ENCODE measurements around the gene SH2D3A. TPM values are rescaled to one million over a fixed set of nuclear protein-coding genes. Genes with fewer than 3 reads are reported as not detected.
"Not testable (repeated sequence)": the region's sequence is repeated elsewhere in the genome, so short reads cannot be mapped to it uniquely, and the experiment has no call there.

The SH2D3A gene
- total and polyA plus RNA-seq, 4 donors = 0.20 to 1.7 (median 0.89) TPM

DNA sequence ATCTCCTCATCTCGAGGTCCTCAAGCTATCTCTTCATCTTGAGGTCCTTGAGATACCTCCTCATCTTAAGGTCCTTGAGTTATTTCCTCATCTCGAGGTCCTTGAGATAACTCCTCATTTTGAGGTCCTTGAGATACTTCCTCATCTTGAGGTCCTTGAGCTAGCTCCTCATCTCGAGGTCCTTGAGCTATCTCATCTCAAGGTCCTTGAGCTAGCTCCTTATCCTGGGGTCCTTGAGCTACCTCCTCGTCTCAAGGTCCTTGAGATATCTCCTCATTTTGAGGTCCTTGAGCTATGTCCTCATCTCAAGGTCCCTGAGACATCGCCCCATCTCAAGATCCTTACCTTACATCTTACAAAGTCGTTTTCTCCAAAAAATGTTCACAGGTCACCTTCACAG, 24.0 kb upstream of the SH2D3A start:
- Histone ChIP-seq H3K27ac (ENCODE audit: low read depth, low read length) (no peak overlapping the region), H3K9me3 (ENCODE audit: control insufficient read depth, insufficient read depth, low read length) (peaks cover 2% of the 10 kb centered on the region), H3K27me3 (ENCODE audit: control insufficient read depth, insufficient read depth, low read length) (no peaks in the 10 kb centered on the region), H3K36me3 (ENCODE audit: control insufficient read depth, insufficient read depth, low read length) (no peaks in the 10 kb centered on the region), H3K4me1 (ENCODE audit: control insufficient read depth, insufficient read depth, low read length) (no peaks in the 10 kb centered on the region), H3K4me3 (ENCODE audit: low read depth, low read length) (no peak overlapping the region)
- WGBS (ENCODE audit: insufficient coverage) = 49% methylated on average over 5 of the region's 6 CpGs
- no peak for DNase-seq (ENCODE audit: low read depth in 4 of 6, low spot score in 6 of 6)

DNA sequence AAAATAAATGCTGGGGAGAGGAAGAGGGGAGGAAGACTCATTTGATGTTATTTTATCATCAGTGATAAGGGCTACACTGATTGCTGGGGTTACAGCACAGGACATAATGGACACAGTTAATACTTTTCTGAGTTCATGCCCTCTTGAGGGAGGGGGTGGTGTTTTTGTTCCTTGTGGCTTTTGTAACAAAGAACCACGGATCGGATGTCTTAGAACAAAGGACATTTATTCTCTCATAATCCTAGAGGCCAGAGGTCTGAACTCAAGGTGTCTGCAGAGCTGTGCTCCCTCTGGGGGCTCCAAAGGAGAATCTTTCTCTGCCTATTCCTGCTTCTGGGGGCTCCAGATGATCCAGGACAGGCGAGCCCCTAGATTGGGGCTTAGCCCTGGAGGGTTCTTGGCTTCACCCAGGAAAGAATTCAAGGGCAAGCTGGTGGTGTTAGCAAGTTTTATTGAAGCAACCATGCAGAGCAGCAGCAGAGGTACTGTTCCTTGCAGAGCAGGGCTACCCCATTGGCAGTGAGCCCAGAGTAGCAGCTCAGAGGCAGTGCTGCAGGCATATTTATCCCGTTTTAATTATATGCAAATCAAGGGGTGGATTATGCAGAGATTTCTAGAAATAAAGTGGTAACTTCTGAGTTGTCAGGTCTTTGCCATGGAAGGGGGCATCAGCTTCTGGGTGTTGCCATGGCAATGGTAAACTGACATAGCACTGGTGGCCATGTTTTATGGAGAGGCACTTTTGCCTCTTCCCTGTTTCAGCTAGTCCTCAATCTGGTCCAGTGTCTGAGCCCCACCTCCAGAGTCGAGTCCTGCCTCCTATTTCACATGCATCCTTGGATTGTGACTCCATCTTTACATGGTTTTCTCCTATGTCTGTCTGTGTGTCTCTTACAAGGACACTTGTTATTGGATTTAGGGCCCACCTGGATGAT, 23.2 kb upstream of the SH2D3A start:
- Histone ChIP-seq H3K36me3 (ENCODE audit: control insufficient read depth, insufficient read depth, low read length) (no peaks in the 10 kb centered on the region), H3K27me3 (ENCODE audit: control insufficient read depth, insufficient read depth, low read length) (no peaks in the 10 kb centered on the region), H3K4me3 (ENCODE audit: low read depth, low read length) (no peak overlapping the region), H3K27ac (ENCODE audit: low read depth, low read length) (no peak overlapping the region), H3K4me1 (ENCODE audit: control insufficient read depth, insufficient read depth, low read length) (no peaks in the 10 kb centered on the region), H3K9me3 (ENCODE audit: control insufficient read depth, insufficient read depth, low read length) (peaks cover 2% of the 10 kb centered on the region)
- WGBS (ENCODE audit: insufficient coverage) = 49% methylated on average over 3 of the region's 5 CpGs
- DNase-seq (ENCODE audit: low read depth in 4 of 6, low spot score in 6 of 6) = no peak

DNA sequence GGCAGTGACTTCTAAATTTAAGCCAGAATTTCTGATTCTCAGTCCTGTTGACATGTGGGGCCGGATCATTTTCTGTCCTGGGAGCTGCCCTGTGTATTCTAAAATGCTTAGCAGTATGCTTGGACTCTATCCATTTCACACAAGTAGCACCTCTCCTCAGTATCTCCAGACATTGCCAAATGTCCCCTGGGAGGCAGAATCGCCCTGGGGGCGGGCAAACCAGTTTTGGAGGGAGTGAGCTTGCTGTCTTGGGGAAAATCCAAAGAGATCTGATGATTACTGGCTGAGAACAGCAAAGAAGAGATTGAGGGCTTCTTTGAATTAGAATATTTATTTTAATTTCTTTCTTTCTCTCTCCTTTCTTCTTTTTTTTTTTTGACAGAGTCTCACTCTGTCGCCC, 21.7 kb upstream of the SH2D3A start:
- H3K27ac ChIP-seq (ENCODE audit: low read depth, low read length) = no peak overlapping the region
- peaks cover 2% of the 10 kb centered on the region for H3K9me3 ChIP-seq (ENCODE audit: control insufficient read depth, insufficient read depth, low read length)
- H3K36me3 ChIP-seq (ENCODE audit: control insufficient read depth, insufficient read depth, low read length) = no peaks in the 10 kb centered on the region
- no peak overlapping the region for H3K4me3 ChIP-seq (ENCODE audit: low read depth, low read length)
- WGBS (ENCODE audit: insufficient coverage) = 56% methylated on average over 1 of the region's 4 CpGs
- H3K4me1 ChIP-seq (ENCODE audit: control insufficient read depth, insufficient read depth, low read length) = no peaks in the 10 kb centered on the region
- no peaks in the 10 kb centered on the region for H3K27me3 ChIP-seq (ENCODE audit: control insufficient read depth, insufficient read depth, low read length)
- DNase-seq (ENCODE audit: low read depth in 4 of 6, low spot score in 6 of 6) = no peak

- Histone ChIP-seq H3K36me3 (ENCODE audit: control insufficient read depth, insufficient read depth, low read length) (no peaks in the 10 kb centered on the region), H3K27ac (ENCODE audit: low read depth, low read length) (no peak overlapping the region), H3K27me3 (ENCODE audit: control insufficient read depth, insufficient read depth, low read length) (no peaks in the 10 kb centered on the region), H3K9me3 (ENCODE audit: control insufficient read depth, insufficient read depth, low read length) (peaks cover 2% of the 10 kb centered on the region), H3K4me1 (ENCODE audit: control insufficient read depth, insufficient read depth, low read length) (no peaks in the 10 kb centered on the region), H3K4me3 (ENCODE audit: low read depth, low read length) (no peak overlapping the region)
- WGBS (ENCODE audit: insufficient coverage) = 93% methylated on average over 3 of the region's 4 CpGs
- DNase-seq (ENCODE audit: low read depth in 4 of 6, low spot score in 6 of 6) = no peak
Measured at GRCh38 chr19:6787393-6787792, 20.2 kb upstream of the SH2D3A start.

DNA sequence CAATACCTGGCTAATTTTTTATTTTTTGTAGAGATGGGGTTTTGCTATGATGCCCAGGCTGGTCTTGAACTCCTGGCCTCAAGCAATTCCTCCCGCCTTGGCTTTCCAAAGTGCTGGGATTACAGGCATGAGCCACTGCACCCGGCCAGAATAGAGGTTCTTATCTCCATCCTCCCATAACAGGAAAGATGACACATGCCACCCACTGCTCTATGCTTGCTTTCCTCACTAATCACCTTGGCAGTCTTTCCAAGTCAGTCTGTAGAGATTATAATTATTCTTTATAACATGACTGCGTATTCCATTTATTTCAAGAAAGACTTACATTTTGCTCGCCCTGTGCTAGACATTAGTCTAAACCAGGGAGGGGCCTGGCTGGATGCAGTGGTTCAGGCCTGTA, 12.0 kb upstream of the SH2D3A start:
- H3K36me3 ChIP-seq (ENCODE audit: control insufficient read depth, insufficient read depth, low read length) = no peaks in the 10 kb centered on the region
- 64% methylated on average over 2 of the region's 4 CpGs for WGBS (ENCODE audit: insufficient coverage)
- H3K27me3 ChIP-seq (ENCODE audit: control insufficient read depth, insufficient read depth, low read length) = no peaks in the 10 kb centered on the region
- no peaks in the 10 kb centered on the region for H3K4me1 ChIP-seq (ENCODE audit: control insufficient read depth, insufficient read depth, low read length)
- H3K4me3 ChIP-seq (ENCODE audit: low read depth, low read length) = no peak overlapping the region
- no peak overlapping the region for H3K27ac ChIP-seq (ENCODE audit: low read depth, low read length)
- DNase-seq (ENCODE audit: low read depth in 4 of 6, low spot score in 6 of 6) = no peak
- no peaks in the 10 kb centered on the region for H3K9me3 ChIP-seq (ENCODE audit: control insufficient read depth, insufficient read depth, low read length)

DNA sequence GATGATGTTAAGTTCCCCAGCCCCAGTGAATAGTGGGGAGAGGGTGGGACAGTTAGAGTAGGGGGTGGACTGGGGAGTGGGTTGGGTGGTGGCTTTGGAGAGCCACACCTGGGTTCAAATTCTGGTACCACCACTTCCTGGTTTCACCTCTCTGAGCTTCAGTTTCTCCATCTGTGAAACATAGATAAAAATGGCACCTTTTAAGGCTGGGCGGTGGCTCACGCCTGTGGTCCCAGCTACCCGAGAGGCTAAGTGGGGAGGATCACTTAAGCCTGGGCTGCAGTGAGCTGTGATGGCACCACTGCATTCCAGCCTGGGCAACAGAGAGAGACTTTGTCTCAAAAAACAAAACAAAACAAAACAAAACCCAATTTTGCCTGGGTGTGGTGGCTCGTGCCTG, 11.2 kb upstream of the SH2D3A start:
- H3K27me3 ChIP-seq (ENCODE audit: control insufficient read depth, insufficient read depth, low read length) = no peaks in the 10 kb centered on the region
- H3K9me3 ChIP-seq (ENCODE audit: control insufficient read depth, insufficient read depth, low read length) = no peaks in the 10 kb centered on the region
- no peak overlapping the region for H3K27ac ChIP-seq (ENCODE audit: low read depth, low read length)
- 88% methylated on average over 3 of the region's 4 CpGs for WGBS (ENCODE audit: insufficient coverage)
- no peak overlapping the region for H3K4me3 ChIP-seq (ENCODE audit: low read depth, low read length)
- no peak for DNase-seq (ENCODE audit: low read depth in 4 of 6, low spot score in 6 of 6)
- no peaks in the 10 kb centered on the region for H3K36me3 ChIP-seq (ENCODE audit: control insufficient read depth, insufficient read depth, low read length)
- no peaks in the 10 kb centered on the region for H3K4me1 ChIP-seq (ENCODE audit: control insufficient read depth, insufficient read depth, low read length)

DNA sequence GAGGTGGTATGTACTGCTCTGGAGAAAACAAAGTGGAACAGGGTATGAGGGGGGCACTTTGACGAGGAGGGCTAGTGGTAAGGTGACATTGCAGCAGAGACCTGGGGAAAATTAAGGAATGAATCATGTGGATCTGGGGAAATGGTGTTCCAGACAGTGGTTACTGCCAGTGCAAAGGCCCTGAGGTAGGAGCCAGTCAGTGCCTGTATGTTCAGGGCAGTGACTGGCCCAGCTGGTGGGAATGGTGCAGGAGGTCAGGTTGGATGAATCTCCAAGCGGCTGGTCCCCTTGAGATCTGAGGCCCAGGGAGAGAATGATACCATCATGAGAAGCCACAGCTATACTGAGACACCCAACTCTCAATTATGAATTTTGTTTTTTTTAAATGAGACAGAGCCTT, 10.2 kb upstream of the SH2D3A start:
- Histone ChIP-seq H3K4me3 (ENCODE audit: low read depth, low read length) (no peak overlapping the region), H3K4me1 (ENCODE audit: control insufficient read depth, insufficient read depth, low read length) (no peaks in the 10 kb centered on the region), H3K36me3 (ENCODE audit: control insufficient read depth, insufficient read depth, low read length) (no peaks in the 10 kb centered on the region), H3K27ac (ENCODE audit: low read depth, low read length) (no peak overlapping the region), H3K9me3 (ENCODE audit: control insufficient read depth, insufficient read depth, low read length) (no peaks in the 10 kb centered on the region), H3K27me3 (ENCODE audit: control insufficient read depth, insufficient read depth, low read length) (no peaks in the 10 kb centered on the region)
- 60% methylated on average over 1 of the region's 2 CpGs for WGBS (ENCODE audit: insufficient coverage)
- DNase-seq (ENCODE audit: low read depth in 4 of 6, low spot score in 6 of 6) = no peak

- H3K4me3 ChIP-seq (ENCODE audit: low read depth, low read length) = no peak overlapping the region
- no peaks in the 10 kb centered on the region for H3K27me3 ChIP-seq (ENCODE audit: control insufficient read depth, insufficient read depth, low read length)
- H3K9me3 ChIP-seq (ENCODE audit: control insufficient read depth, insufficient read depth, low read length) = no peaks in the 10 kb centered on the region
- DNase-seq (ENCODE audit: low read depth in 4 of 6, low spot score in 6 of 6) = no peak
- no peak overlapping the region for H3K27ac ChIP-seq (ENCODE audit: low read depth, low read length)
- no peaks in the 10 kb centered on the region for H3K4me1 ChIP-seq (ENCODE audit: control insufficient read depth, insufficient read depth, low read length)
- WGBS (ENCODE audit: insufficient coverage) = 93% methylated on average over 4 of the region's 4 CpGs
- H3K36me3 ChIP-seq (ENCODE audit: control insufficient read depth, insufficient read depth, low read length) = no peaks in the 10 kb centered on the region
Measured at GRCh38 chr19:6776999-6777398, 9.8 kb upstream of the SH2D3A start.

- not testable (repeated sequence) for DNase-seq (ENCODE audit: low read depth in 4 of 6, low spot score in 6 of 6); H3K4me1 ChIP-seq (ENCODE audit: control insufficient read depth, insufficient read depth, low read length); H3K9me3 ChIP-seq (ENCODE audit: control insufficient read depth, insufficient read depth, low read length); H3K27ac ChIP-seq (ENCODE audit: low read depth, low read length); H3K36me3 ChIP-seq (ENCODE audit: control insufficient read depth, insufficient read depth, low read length); H3K4me3 ChIP-seq (ENCODE audit: low read depth, low read length); H3K27me3 ChIP-seq (ENCODE audit: control insufficient read depth, insufficient read depth, low read length)
Measured at GRCh38 chr19:6776045-6776444, 8.8 kb upstream of the SH2D3A start.

Measured in spinal cord (tissue), 10 donors.